Measurements from ENCODE around the gene NEK6. TPM values are rescaled to one million over a fixed set of nuclear protein-coding genes. Genes with fewer than 3 reads are reported as not detected.

The NEK6 gene
- total RNA-seq, 1 experiment from 2014 or later = 57.9 TPM

- no peaks in the 10 kb centered on the region for H3K9me2 ChIP-seq (ENCODE audit: insufficient read depth)
- peaks cover 27% of the 10 kb centered on the region for H3K36me3 ChIP-seq (ENCODE audit: low read depth)
- H3K4me1 ChIP-seq (replicated peaks; ENCODE audit: insufficient read depth) = peaks cover 18% of the 10 kb centered on the region
- no TSS peak for BruUV-seq (replicated peaks)
- intact Hi-C loops (cut with micrococcal nuclease; ENCODE audit: unreplicated experiment) = loop anchor here (10.0 kb wide), 3 partner anchors 105 to 375 kb away; partner anchors contain the start of genes NR6A1 and OLFML2A
- H3K27me3 ChIP-seq (ENCODE audit: insufficient read depth, low read depth) = no peaks in the 10 kb centered on the region
- no peak for DNase-seq
- no peak overlapping the region for H2AFZ ChIP-seq
- H3K4me2 ChIP-seq = no peak overlapping the region
- TF ChIP-seq CTCF (conservative IDR thresholded peaks at IDR 0.05) = no peak
- TF ChIP-seq EZH2 (IDR thresholded peaks at IDR 0.05; ENCODE audit: low read depth) = no peak
- no peaks in the 10 kb centered on the region for H3K9me3 ChIP-seq (ENCODE audit: insufficient read depth, low read depth)
- peaks cover 86% of the 10 kb centered on the region for H3K79me2 ChIP-seq (ENCODE audit: low read depth)
- ChIA-PET CTCF (interaction anchor here (0.9 kb wide), 1 partner anchor 10 kb away, joined by 3 read pairs; no protein-coding TSS in a partner anchor), POLR2A (ENCODE audit: unreplicated experiment) (no interaction called here)
- H3K4me3 ChIP-seq = no peak overlapping the region
- H3F3A ChIP-seq (ENCODE audit: insufficient read depth, low read depth) = peaks cover 31% of the 10 kb centered on the region; the same call in 1 of the 2 replicates
- H4K20me1 ChIP-seq (ENCODE audit: insufficient read depth) = peaks cover 57% of the 10 kb centered on the region
- H3K27ac ChIP-seq = no peak overlapping the region
Measured at GRCh38 chr9:124399968-124400940, 142.5 kb downstream of the NEK6 start.

Other genes starting within 250 kb of the NEK6 start
- 0.90 and 1.4 TPM in 2 replicates for gene LHX2, start 246.2 kb upstream of the NEK6 start, total RNA-seq (2021)
- gene PSMB7, start 157.5 kb downstream of the NEK6 start, total RNA-seq (2021) = 328 and 359 TPM in 2 replicates
- gene ADGRD2, start 192.5 kb downstream of the NEK6 start, total RNA-seq (2021) = not detected in 2 replicates
- gene NR5A1, start 249.4 kb downstream of the NEK6 start, total RNA-seq (2021) = 0.13 and 0.15 TPM in 2 replicates

All from PC-9 (cell line).